GM15510 (cell line): ENCODE results near the gene ZNF714.

Experiments
- POLR2A ChIP-seq: IDR thresholded peaks from 3 replicates; pipeline ENCODE4 v1.6.1; 2011; ENCODE audit warnings: borderline replicate concordance; ENCODE audit not compliant: insufficient read length; ENCODE audit errors: extremely low read depth

The ZNF714 gene

DNA sequence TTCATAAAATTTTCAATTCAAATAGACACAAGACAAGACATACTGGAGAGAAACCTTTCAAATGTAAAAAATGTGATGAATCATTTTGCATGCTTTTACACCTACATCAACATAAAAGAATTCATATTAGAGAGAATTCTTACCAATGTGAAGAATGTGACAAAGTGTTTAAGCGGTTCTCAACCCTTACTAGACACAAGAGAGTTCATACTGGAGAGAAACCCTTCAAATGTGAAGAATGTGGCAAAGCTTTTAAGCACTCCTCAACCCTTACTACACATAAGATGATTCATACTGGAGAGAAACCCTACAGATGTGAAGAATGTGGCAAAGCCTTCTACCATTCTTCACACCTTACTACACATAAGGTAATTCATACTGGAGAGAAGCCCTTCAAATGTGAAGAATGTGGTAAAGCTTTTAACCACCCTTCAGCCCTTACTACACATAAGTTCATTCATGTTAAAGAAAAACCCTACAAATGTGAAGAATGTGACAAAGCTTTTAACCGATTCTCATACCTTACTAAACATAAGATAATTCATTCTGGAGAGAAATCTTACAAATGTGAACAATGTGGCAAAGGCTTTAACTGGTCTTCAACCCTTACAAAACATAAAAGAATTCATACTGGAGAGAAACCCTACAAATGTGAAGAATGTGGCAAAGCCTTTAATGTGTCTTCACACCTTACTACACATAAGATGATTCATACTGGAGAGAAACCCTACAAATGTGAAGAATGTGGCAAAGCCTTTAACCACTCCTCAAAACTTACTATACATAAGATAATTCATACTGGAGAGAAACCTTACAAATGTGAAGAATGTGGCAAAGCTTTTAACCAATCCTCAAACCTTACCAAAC lies 35.3 kb downstream of the ZNF714 start:
- TF ChIP-seq POLR2A = no peak

DNA sequence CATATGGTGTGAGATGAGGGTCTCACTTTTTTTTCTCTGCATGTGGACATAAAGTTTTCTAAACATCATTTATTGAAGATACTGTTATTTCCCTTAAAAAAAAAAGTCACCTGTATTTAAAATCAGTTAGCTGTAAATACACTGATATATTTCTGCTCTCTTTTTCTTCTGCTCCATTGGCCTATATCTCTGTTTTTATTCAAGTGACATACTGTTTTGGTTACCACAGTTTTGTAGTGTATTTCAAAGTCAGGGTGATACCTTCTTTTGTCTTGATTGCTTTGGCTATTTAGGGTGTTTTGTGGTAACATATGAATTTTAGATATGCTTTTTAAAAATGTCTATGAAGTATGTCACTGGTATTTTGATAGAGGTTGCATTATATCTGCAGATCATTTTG lies 44.1 kb downstream of the ZNF714 start:
- TF ChIP-seq POLR2A = no peak

DNA sequence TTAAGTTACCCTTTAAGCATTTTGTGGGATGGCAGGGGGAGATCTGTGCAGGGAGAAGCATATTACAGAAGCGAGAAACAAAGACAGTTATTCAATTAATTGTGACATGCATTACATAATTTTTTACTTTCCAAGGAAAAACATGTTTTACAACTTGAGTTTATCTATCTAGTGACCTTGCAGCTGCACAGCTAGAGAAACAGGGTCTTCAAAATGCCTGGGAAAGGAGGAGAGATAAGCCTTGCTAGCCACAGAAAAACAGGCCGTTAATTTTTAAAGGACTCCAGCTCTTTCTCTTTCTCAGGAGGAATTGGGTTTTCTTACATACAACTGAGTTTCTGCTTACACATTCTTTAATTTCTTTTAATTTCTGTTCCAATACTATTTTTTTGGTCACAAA lies 45.0 kb downstream of the ZNF714 start:
- no peak for TF ChIP-seq POLR2A

DNA sequence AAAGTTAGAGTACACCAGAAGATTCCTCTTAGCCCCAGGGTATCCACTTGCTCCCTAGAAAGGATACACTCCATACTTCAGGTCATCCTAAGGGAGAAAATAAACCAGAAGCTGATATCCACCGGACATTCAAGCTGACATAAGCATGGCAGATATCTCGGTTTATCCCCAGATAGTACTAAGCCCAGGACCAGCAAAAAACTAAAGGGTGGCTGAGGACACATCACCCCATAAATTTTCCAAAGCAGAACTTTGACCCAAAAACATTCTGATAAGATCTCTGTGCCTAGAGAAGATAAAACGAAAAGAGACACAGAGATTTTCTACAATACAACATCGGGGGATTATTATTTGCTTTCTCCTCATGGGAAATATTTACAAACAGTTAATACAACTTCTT lies 45.9 kb downstream of the ZNF714 start:
- no peak for TF ChIP-seq POLR2A

DNA sequence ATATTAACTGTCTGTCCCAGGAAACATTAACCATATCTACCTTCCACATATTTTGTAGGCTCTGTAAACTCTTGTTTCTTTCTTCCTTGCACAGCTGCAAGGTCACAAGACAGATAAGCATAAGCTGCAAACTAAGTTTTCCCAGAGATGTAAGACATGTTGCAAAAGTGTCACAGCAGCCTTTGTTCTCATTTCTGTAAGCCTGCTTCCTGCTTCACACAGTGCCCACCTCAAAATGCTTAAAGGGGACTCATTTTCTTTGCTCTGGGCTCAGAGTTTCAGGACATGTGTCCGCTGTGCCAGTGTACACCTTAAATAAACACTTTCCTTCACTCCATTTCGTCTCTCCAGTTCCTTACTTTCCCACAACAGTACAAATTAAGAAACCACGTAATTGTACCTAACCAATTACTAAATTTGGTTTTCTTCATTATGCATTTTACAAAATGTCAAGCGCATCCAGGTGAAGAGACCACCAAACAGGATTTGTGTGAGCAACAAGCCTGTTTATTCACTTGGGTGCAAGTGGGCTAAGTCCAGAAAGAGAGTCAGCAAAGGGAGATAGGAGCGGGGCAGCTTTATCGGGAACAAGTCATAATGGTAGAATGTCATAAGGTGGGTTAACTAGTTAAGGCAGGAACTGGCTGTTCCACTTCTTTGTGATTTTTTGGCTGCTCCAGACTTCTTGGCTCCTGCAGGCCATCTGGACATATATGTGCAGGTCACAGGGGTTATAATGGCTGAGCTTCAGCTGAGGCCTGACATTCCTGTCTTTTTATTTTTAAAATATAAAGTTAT lies 47.1 kb downstream of the ZNF714 start:
- no peak for TF ChIP-seq POLR2A

DNA sequence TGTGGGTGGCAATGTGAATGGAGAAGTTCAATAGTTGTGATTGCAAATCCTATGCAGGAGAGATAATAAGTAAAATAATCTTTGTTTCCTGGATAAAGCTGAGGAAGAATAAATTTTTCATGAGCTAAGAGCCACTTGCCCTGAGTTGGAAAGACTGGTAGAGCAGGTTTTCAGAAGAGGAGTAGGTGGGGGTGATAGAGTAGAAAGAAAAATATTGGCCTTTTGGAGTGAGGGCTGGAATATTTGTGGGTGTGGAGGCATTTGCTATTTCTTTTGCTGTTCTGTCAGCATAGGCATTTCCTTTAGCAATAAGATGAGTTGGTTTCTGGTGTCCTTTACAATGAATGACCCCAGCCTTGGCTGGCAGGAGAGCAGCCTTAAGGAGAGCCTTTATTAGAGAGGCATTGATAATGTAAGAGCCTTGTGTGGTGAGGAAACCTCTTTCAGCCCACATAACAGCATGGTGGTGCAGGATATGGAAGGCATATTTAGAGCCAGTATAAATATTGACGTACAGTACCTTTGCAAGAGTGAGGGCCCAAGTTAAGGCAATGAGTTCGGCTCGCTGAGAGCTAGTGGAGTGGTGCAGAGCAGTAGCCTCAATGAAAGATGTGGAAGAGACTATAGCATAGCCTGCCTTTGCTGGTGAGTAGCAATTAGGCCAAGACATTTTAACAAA lies 48.2 kb downstream of the ZNF714 start:
- no peak for TF ChIP-seq POLR2A

DNA sequence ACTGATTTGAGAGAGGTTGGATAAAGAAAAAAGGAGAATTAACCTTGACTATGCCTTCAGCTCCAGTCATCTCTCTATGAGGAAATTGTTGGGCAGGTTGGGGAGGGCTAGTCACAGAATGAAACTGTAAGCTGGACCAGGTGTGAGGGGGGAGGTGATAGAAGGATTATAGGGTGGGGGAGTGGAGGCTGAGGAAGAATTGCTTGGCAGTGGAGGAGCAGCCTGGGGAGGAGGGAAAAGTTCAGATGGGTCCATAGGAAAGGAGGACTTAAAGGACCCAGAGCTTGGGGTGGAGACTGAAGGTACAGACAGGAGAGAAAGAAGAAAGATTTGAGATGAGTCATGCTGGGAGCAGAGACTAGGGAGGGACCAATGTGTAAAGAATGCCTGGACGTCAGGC lies 51.6 kb downstream of the ZNF714 start:
- no peak for TF ChIP-seq POLR2A

DNA sequence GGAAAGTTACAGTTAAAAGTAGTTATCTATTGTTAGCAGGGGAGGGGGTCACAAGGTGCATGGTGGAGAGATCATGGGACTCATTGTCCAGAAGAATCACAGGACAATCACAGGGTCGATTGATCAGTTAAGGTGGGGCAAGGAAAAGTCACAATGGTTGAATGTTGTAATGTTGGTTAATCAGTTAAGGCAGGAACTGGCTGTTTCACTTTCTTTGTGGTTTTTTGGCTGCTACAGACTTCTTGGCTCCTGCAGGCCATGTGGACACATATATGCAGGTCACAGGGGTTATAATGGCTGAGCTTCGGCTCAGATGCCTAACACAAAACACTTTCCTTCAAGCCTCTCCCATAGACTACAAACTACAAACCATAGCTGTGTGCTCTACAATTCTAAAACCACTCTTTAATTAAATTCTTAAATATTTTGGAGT lies 52.9 kb downstream of the ZNF714 start:
- no peak for TF ChIP-seq POLR2A

DNA sequence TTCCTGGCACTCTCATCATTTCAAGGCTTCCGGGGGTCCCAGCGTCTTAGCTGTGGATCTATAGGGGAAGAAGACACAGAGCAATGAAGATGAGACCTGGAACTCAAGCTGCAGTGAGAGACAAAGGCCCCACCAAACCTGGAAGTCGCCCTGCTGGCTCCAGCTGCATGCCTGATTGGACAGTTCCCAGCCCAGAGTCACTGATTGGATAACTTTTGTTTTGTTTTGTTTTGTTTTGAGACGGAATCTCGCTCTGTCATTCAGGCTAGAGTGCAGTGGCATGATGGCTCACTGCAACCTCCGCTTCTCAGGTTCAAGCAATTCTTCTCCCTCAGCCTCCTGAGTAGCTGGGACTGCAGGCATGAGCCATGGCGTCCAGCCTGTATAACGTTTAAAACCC lies 53.4 kb downstream of the ZNF714 start:
- TF ChIP-seq POLR2A = no peak

DNA sequence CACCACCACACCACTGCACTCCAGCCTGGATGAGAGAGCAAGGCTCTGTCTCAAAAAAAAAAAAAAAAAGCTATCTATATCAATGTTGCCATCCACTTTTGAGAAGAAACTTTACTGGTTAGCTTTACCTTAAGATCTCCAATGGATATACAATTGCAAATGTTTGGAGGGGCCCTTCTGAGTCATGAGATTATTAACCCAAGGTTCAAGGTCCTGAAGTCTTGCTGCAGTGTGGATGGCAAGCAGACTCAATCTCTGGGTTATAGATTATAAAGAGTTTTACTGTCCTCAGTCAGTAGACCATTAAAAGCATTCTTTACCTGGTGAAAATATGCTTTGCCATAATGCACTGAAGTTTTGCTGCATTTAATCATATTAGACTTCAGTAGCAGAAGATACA lies 56.1 kb downstream of the ZNF714 start:
- TF ChIP-seq POLR2A = no peak

DNA sequence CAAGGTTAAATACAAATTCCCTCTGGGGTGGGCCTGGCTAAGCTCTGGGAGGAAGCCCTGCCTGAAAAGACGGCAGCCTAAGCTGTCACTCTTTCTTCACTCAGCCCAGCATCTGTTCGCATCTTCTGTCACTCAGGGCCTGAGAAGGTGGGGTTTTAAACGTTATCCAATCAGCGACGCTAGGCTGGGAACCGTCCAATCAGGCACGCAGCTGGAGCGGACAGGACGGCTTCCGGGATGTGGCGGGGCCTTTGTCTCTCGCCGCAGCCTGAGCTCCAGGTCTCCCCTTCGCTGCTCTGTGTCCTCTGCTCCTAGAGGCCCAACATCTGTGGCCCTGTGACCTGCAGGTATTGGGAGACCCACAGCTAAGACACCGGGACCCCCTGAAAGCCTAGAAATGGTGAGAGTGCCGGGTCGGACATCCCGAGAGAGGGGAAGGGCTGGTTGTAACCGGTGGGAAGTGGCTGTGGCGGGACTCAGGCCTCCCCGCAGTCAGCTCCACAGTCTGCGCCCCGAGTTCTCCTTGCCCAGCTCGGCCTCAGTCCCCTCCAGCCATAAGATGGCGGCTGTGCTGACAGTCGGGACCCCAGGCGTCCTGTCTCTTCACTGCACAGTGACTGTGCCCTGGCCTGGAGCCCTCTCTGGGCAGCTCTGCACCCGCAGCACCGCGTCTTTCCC lies 59.9 kb downstream of the ZNF714 start, which contains the start of gene ZNF431:
ZNF431 (plus strand) TSS at position 254 of the 678 bp plus-strand sequence; CDS start at position 398, 144 bp downstream.
- peak; percentile 81 for TF ChIP-seq POLR2A

DNA sequence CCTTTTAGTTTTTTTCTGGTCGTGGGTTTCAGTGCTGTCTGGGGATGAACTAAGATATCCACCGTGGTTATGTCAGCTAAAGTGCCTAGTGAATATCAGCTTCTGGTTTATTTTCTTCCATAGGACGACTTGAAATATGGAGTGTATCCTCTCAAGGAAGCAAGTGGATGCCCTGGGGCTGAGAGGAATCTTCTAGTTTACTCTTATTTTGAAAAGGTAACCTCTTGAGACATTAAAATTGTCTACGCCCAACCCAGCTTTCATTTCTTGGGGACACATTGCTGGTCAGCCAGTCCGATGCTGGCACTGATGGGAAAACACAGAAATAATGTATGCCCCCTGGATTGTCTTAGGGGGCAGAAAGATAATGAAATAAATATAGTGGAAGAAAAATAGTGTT lies 61.4 kb downstream of the ZNF714 start:
- no peak for TF ChIP-seq POLR2A

DNA sequence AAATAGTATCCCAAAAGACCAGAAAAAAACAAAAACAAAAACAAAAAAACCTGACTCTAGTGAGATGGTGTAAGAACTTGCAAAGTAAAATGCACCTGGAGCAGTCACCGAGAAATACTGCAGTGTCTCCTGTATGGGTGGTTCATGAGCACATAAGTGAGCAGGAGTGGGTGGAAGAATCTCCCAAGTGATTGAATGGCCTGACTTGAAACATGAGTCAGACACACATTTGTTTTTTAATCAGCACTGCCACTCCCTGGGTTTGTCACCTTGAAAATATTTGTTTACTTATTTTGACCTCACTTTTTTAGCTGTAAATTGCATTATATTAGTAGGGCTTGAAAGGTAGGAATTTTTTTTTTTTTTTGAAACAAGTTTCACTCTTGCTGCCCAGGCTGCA lies 61.9 kb downstream of the ZNF714 start:
- no peak for TF ChIP-seq POLR2A

DNA sequence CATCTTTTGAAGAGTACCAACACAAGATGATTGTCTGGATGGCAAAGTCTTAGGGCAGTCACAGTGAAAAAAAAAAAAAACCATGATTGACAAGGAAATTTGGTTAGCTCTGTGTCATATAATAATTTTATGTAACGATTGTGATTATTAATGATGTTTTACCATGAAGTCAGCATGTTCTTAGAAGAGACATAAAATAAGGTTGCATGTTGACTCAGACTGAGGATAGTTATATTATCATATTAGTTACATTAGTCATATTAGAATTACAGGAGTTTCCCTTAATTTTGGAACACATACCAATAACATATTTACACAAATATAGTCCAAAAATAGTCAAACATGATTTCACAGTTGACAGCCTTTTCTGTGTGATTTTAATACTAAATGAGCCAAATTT lies 65.5 kb downstream of the ZNF714 start:
- TF ChIP-seq POLR2A = no peak
